HG03045 (cell line): Measurements from ENCODE around the gene DKK3.
A peak's percentile ranks its signal among the peaks of the same experiment; 100 is the strongest.

Source experiments
- ATAC-seq: cut with Tn5 transposase; IDR thresholded peaks from one replicate; pipeline ENCODE4 v1.9.1; 2021; ENCODE audit warnings: mild to moderate bottlenecking, moderate library complexity; ENCODE audit not compliant: unreplicated experiment

The DKK3 gene

GRCh38 chr11:11970556-11970955 lies 37.9 kb downstream of the DKK3 start:
- no peak for ATAC-seq

DNA sequence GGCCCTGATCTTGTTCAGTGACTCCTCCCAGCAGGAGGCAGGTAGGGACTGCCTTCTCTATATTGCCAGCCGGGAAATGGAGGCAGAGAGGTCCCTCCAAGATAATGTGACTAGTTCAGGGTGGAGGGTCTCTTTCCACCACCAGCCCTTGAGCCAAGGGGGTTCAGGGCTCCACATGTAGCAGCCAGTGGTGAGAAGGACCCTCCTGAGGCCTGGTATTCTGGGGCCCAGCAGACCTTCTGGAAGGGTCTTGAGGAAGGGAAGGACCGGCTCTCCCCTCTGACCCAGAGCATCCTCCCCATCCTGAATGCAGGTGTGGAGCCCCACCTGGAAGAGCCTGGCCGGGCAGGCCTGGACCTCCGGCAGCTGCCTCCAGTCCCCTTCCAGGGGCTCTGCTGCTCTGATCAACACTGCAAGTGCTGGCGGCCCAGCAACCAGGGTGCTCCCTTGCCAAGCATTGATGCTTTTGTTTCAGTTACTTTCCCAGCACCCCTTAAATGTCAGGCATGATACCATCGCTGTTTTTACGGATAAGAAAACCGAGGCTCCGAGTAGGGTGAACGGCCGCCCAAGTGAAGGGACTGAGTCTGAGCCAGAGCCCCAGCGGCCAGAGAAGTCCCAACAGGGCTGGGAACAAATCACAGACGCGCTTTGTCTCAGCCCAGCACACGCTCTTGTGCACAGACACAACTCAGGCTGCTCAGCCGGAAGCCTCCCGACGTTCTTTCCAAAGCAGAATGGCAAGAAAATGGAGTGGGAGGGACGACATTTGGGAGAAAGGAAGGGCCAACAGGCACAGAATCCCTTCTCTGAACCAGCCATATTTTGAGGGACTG lies 38.8 kb downstream of the DKK3 start:
- ATAC-seq = no peak

DNA sequence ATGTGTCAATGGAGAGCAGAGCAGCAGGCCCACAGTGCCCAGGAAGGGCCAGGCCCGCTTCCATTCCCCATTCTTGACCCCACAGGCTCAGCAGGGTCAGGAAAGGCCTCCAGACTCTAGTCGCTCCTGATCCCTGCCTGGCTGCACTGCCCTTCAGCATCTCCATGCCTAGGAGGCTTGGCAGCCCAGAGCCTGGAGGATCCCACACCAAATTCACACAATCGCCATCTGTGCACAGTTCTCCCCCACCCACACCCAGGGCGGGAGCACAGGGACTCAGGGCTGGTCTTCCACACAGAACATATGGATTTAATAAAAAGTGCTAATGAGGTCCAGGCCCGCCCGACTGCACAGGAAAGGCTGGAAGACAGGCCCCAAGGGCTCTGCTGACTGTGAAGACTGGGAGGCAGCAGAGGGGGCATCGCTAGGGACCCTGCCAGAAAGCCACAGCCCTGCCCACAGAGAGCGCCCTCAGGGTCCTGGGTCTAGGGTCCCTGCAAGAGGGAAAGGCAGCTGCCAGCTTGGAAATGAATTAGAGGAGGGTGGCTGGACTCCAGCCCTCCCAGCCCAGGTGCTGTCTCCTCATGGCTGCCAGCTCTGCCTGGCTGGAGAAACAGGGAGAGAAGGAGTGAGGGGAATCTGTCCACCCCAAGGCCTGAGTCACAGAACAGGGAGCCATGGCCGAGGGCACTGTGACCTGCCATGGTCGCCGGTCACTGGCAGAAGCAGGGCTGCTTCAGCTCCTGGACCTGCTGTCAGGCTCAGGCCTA lies 39.7 kb downstream of the DKK3 start:
- no peak for ATAC-seq

DNA sequence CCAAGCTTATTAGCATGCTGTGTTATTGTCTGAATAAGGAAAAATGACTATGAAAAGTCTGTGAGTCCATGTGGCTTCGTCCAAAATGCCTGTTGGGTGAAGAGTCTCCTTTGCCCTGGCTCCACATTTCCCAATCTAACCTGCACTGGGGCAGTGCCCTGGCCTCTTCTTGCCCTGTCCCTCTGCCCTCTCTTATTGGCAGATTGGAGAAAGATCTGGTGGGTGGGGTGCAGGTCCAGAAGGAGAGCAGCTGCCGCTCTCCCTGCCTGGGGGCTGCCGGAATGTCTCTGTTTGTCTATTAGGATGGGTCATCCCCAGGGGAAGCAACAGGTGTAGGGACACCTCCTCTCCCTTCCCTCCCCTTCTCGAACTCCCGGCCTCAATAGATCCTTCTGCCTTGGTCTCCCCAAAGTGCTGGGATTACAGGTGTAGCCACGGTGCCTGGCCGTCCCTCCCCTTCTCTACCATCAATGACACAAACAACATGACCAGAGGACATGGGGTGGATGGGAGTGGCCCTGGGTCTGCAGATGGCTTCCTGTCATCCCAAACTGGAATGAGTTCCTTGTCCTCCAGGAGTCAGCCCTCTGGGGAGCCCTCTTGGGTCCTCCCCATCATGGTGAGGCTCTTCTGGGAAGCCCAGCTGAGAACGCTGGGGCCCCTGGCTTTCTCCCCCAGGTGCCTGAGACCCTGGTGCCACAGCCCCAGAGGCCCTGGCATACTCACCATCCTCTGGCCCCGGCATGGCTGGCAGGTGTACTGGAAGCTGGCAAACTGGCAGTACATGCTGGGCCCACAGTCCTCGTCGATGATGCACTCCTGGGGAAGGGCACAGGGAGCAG lies 40.5 kb downstream of the DKK3 start:
- ATAC-seq = no peak

GRCh38 chr11:11966826-11967668 lies 41.4 kb downstream of the DKK3 start:
- ATAC-seq = peak; percentile 67

GRCh38 chr11:11966354-11966741 lies 42.1 kb downstream of the DKK3 start:
- no peak for ATAC-seq

- ATAC-seq = no peak
Measured at GRCh38 chr11:11965656-11966353, 42.6 kb downstream of the DKK3 start.

DNA sequence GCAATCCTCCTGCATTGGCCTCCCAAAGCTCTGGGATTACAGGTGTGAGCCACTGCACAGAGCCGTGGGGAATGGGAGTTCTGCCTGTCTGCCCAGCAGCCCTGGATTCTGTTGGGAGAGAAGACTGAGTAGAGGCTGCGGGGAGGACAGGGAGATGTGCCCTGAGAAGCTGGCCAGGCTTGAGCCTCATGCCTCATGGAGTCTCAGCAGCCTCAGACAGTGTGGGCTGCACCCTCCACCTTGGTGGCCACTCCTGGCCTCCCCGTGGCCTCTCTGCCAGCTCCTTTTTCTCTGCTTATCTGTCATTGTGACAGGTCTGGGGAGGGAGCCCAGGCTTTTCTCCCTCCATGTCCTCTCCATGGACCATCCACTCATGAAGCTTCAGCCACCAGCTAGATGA lies 43.2 kb downstream of the DKK3 start:
- ATAC-seq = no peak

DNA sequence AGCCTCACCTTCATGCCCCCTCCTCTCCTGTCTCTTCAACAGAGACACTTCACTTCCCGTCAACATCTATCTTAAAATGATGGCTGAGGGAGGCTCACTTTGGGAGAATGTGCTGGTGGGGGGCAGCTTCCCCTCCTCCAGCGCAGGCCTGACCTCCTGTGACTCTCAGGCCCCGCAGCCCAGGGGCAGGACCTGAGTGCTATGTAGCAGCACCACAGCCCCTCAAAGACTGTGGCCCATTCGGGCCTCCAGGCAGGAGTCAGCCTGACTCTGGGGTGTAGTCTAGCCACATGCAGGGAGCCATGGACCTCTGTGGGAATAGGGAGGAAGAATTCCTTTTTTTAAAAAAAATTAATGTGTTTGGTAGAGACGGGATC lies 43.7 kb downstream of the DKK3 start:
- no peak for ATAC-seq

DNA sequence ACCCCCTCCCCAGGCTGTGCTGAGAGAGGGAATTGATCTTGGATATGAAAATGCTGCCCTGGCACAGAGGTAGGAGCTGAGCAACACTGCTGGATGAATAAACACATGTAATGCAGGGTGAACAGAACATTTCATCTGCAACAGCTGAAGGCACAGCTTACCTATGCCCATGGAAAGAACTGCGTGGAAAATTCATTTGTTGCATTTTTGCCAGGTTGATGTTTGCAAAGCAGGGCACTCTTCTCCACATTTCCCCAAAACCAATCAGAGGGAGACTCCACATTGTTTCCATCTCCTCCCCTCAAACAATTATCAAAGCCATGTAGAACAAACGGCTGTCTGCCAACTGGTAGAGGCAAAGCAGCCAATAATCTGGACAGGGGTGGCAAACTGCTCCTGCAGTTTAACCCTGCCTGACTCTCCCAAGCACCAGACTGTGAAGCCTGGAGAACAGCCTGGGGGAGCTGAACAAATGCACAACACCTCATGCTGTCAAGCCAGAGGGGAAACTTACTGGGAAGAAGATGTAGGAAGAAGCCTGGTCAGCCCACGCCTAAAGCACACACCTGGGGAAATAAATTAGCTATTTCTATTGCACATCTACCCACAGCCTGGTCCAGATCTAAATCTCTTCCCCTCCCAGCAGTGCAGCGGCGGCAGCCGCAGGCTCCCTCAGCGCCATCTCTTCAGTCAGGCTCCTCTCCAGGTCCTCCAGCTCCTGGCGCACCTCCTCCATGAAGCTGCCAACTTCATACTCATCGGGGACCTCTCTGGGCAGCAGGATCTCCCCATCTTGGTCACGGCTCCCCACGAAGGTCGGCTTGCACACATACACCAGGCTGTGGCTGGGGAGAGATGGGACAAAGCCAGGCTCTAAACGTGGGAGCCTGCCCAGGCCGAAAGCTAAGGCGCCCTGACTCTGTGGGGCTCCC lies 44.3 kb downstream of the DKK3 start:
- ATAC-seq = no peak

DNA sequence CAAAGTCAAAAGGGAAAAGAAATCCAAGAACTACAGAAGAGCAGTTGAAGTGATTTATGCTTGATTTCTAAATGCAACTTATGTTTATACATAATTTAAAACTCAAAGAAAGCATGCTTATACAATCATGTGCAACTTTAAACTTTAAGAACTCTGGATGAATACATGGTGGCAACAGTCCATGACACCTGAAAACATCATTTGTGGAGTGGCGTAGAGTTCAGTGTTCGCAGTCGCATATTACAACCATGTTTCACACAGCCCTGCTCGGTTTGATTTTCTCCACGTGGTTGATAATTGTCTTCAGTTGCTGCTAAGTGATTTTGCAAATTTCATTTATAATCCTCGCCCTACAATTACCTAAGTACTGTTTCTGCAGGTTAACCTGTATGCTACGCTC lies 45.4 kb downstream of the DKK3 start:
- no peak for ATAC-seq

DNA sequence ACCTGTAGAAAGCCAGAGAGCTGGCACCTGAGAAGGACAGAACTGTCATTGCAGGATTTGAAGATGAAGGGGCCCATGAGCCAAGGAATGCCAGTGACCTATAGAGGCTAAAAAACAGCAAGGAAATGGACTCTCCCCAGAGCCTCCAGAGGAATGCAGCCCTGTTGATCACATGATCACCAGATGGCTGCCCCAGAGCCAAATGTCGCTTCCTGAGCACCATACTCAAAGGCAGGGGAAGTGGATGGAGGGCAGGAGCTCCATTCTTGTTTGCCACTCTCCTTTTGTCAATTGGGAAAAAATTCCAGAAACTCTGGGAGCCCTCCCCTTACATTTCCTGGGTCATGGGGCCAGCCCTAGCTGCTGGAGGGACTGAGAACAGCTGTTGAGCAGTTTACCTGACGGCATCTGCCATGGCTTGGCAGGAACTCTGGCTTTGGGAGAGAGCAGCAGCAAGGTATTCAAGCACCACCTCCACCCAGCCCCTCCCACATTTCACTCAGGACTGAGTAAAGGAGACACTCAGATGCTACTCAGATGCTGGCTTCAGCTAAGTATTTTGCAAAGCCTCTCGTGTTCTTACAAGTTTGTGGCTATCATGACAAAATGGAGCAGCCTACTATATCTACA lies 46.9 kb downstream of the DKK3 start:
- ATAC-seq = no peak

DNA sequence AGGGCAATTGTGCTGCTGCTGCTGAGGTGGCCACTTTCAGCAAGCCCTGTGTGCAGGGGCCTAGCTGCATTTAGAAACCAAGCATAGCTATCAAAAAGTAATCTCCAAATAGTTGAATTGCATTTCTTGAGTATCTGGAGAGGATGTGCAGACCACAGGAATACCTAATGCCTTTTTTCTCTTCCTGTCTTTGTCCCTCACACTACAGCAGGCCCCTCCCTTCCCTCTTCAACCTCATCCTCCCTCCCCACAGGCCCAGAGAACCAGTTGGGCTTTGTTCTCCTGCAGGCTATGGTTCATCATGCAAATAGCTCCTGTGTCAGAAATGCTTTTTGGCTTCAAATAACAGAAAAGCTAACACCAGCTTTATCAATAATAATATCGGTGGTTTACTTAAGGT lies 47.7 kb downstream of the DKK3 start:
- no peak for ATAC-seq

GRCh38 chr11:11959601-11960000 lies 48.8 kb downstream of the DKK3 start:
- no peak for ATAC-seq

- ATAC-seq = no peak
Measured at GRCh38 chr11:11958403-11959231, 49.8 kb downstream of the DKK3 start.

GRCh38 chr11:11956006-11956405 lies 52.4 kb downstream of the DKK3 start:
- ATAC-seq = no peak

DNA sequence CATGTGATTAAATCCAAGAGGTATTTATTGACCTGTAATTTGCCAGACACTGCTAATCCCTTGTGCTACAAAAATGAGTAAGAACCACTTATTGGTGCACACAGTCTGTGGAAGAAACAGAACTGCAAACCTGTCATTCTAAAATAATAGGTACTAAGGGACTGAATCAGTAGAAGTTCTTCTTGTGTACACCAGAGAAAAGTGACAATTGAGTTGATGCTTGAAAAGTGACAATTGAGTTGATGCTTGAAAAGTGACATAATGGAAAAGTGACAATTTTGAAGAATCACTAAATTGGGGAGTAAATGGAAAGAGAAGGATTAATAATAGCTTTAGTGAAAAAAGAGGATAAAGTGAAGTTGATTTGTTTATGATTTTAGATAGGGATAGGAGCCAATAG lies 56.4 kb downstream of the DKK3 start:
- ATAC-seq = no peak

DNA sequence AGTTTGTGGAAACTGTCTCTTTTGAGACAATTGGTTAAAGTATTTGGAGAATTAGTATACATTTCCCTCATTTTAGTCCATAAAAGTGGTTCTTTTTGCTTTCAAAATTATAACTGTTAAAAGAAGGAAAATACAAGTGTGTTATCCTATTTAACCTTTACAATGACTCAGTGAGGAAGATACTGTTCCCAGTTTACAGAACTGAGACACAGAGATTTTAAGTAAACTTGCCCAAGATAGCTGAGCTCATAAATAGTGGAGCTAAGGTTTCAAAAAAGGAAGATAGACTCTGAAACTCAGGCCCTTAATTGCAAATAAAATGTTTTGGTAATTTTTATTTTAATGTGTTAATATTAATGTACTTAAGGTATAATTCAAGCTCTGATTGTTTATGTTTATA lies 58.9 kb downstream of the DKK3 start:
- no peak for ATAC-seq
